GDM1 (cell line): ENCODE results near the gene FXYD6.
A peak's percentile ranks its signal among the peaks of the same experiment; 100 is the strongest.

Source experiments
- DNase-seq: peaks from one replicate; lab custom pipeline; 2025; lab: John Stamatoyannopoulos, UW

Gene FXYD6

GRCh38 chr11:117843666-117844484 is 32.6 kb downstream of the FXYD6 start:
- peak; percentile 40 for DNase-seq

DNA sequence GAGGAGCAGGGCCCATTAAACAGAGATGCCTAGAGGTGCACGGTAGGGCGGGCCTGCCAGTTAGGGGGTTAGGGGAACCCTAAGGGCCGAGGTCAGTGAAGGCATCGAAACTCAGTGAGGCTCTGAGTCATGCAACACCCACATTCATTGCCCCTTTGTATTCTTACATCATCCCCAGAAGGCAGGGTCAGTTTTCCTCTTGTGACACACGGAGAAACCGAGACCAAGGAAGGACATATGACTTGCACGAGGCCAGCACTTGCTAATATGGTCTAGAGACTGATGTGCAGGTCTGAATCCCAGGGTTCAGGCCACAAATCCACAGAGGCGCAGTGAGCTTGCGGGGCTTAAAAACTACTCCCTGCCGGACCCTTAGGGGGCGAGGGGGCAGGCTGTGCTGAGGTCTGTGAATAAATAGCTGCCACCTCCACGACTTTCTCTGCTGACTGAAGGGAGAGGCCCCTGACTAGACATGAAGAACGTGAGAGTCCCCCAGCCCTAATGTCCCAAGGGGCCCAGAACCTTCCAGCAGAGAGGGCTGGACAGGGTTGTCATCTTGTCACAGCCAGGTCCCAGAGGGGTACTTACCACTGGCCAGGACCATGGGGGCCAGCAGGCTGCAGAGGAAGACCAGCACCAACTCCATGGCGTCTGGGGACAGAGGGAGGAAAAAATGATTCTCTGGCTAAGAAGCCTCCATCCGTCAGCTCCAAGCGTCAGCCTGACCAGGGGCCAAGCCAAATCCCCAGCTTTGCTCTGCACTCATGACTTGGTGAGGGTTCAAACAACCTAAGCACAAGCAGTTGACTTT is 34.1 kb downstream of the FXYD6 start:
- DNase-seq, result no peak

GRCh38 chr11:117841551-117842031 is 34.9 kb downstream of the FXYD6 start:
- no peak for DNase-seq

- DNase-seq, result no peak
Observed at GRCh38 chr11:117840881-117841550, 35.4 kb downstream of the FXYD6 start.

GRCh38 chr11:117839936-117840813 is 36.3 kb downstream of the FXYD6 start:
- DNase-seq, result no peak

- no peak for DNase-seq
Observed at GRCh38 chr11:117839380-117839881, 37.0 kb downstream of the FXYD6 start.

- no peak for DNase-seq
Observed at GRCh38 chr11:117838901-117839300, 37.6 kb downstream of the FXYD6 start.

DNA sequence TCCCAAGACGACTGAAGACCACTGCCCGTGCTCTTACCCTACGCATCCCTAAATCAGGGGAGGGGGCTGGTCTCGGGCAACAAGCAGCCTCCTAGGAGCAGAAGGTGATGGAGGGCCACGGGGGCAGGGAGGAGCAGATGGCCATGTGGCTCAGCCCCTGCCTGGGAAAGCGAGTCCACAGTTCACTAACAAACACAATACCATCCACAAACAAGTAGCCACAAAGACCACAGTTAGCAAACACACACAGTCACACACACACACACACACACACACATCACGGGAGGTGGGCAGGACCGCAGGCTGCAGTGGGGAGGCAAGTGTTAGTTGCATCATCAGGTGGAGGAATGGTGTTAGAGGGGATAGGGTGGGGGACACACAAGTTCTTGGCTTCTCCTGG is 38.7 kb downstream of the FXYD6 start:
- no peak for DNase-seq

DNA sequence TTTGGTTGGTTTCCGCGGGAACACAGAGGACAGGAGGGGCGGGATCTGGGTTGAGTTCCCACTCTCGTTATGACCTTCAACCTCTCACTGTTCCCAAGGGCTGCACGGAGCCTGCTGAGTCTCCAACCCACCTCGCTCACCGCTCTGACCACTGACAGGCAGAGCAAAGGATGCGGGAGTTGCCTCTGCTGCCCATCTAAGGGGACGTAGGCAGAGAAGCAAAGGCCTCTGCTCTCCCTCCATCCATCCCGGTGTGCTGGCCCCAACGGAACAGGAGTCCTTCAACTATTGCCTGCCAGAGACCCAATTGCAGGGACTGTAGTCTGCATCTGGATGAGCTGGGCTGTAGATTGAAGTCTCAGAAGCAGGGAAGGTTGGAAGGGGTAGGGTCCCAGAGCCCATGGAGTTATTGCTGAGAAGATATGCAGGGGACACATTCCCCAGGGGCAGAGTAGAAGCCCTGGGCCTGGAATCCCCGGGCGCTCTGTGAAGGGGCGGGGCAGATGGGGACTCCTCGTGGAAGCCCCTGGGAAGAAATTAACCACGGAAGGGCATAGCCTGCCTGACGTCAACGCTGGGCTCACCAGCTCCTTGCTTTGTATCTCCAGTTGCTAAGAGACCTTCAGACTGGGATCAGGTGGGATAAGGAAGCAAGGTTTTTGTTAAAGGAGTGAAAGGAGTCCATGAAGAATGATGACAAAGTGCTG is 39.2 kb downstream of the FXYD6 start:
- no peak for DNase-seq

DNA sequence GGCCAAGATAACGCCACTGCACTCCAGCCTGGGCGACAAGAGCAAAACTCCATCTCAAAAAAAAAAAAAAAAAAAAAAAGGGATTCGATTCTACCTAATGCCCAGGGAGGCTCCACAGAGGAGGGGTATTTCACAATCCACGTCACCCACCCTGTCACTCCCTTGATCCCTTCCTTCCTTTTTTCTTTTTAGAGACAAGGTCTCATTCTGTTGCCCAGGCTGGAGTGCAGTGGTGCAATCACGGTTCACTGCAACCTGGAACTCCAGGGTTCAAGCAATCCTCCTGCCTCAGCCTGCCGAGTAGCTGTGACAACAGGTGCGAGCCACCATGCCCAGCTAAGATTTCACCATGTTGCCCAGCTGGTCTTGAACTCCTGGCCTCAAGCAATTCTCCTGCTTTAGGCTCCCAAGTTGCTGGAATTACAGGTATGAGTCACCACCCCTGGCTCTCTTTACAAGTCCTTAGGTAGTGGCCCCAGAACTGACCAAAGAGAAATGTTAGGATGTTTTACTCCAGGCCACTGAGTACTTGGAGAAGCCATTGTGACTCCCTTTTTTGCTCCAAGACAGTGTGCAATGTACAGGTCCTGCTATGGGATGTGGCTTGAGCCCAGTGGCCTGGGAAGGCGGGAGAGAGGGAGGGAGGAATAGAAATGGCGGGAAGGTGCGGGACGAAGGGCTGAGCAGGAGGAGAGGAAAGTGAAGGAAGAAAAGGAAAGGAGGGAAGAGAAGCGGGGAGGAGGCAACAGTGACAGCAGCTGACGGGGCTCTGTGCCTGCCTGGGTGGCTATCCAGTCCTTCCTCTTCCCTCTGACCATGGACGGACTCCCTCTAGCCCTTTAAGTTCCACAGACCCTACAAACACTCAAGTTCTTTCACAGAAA is 40.1 kb downstream of the FXYD6 start:
- DNase-seq, result no peak

- no peak for DNase-seq
Observed at GRCh38 chr11:117835576-117835975, 40.9 kb downstream of the FXYD6 start.

GRCh38 chr11:117834838-117835443 is 41.5 kb downstream of the FXYD6 start:
- DNase-seq, result no peak

DNA sequence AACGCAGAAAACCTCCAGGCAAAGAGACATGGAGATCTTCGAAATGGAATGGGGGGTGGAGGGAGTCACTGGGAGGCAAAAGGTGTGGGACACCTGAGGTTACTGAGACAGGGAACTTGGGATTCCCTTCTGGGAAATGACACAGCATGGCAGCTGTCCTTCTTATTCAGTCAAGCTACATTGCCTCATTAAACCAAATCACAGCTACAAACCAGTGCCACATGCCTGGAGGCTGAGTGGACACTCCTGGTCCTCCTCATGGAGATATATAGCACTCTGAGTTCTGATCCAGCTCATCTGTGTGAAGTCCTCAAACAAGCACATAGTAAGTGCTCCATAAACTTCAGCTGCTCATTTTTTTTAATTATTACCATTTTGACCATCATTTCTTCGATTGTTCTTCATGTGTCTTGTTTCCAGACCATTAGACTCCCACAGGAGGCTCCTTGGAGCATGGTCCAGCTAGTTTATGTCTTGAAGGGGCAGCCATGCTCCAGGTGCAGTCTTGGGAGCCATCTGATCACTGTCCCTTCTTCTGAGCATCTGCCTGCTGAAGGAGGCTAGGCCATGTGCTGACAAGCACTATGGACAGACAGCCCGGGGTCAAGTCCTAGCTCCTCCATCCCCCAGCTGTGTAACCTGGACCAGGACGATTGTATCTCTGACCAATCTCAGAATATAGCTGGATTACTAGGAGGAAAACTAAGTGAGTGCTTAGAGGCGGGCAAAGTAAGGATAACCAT is 42.2 kb downstream of the FXYD6 start:
- no peak for DNase-seq

GRCh38 chr11:117833401-117833891 is 43.0 kb downstream of the FXYD6 start:
- DNase-seq, result no peak

DNA sequence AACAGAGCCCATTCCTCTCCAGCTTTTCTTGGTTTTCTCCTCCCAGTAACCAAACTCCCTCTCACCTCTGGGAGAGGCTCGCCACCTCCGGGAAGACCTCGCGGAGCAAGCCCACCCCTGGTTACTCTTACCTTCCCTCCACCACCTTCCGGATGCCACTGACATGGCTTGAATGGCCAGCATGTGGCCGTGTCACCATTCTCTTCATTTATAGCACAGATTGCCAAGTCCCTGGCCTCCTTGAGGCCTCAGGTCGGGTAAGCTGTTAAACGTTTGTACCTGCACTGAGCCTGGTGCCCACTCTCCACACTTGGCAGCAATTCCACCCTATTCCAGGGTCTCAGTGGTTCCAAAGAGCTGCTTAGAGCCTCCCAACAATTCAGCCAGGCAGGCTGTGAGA is 43.9 kb downstream of the FXYD6 start:
- DNase-seq, result no peak

DNA sequence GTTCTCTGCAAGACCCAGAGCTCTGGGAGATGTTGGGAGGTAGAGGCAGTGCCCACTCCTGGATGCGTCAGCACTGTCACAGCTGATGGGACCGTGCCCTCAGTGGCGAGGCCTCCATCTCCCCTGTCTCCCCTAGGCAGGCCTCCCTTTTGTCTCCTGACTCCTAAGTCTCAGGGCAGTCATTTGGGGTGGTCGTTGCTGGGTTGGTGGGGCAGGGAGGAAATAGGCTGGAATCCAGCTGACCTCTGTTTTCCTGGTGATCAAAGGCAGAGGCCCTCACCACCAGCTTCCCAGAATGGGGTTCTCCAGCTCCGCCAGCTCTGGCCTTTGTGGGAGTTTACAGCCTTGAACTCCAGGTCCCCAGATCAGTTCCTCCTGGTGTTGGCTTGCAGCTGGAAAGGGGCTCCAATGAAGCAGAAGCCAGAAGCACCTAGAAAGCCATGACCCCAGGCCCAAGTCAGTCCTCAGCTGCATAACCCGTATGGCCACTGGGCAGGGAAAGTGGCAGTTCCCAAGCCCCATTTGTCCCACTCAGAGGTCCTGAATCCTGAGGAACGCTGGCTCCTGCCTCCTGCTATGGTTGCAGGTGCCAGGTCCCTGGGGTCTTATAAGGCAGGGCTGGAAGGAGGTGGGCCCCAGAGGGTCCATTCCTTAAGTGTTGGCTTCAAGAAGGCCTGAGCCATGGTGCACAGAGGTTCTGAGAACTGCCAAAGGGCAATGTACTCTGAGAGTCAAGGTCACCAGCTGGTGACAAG is 44.6 kb downstream of the FXYD6 start:
- DNase-seq, result no peak

GRCh38 chr11:117830674-117831351 is 45.6 kb downstream of the FXYD6 start:
- no peak for DNase-seq
